Stomach smooth muscle (tissue), 2 donors: ENCODE data around the gene CATSPER3.

ENCODE experiments used
- H3K27ac ChIP-seq: one replicate; pipeline ENCODE4 v1.7.0; 2013; ENCODE audit warnings: mild to moderate bottlenecking, low read length, inconsistent platforms
- H3K27me3 ChIP-seq, 2 donors: one replicate each; pipeline ENCODE4 v1.7.0; 2013; ENCODE audit warnings: low read length in 2 of 2; ENCODE audit not compliant: insufficient read depth in 2 of 2, control insufficient read depth in 1 of 2
- H3K36me3 ChIP-seq, 2 donors: one replicate each; pipeline ENCODE4 v1.7.0; 2013; ENCODE audit warnings: low read length in 2 of 2; ENCODE audit not compliant: control insufficient read depth in 2 of 2, insufficient read depth in 2 of 2
- H3K4me1 ChIP-seq: one replicate; pipeline ENCODE4 v1.7.0; 2013; ENCODE audit warnings: low read length; ENCODE audit not compliant: control insufficient read depth, insufficient read depth
- H3K4me3 ChIP-seq, 2 donors: one replicate each; pipeline ENCODE4 v1.7.0; 2013; ENCODE audit warnings: low read length in 2 of 2
- H3K9ac ChIP-seq, 2 donors: one replicate each; pipeline ENCODE4 v1.7.0; 2013; ENCODE audit warnings: low read length in 2 of 2, mild to moderate bottlenecking in 1 of 2
- H3K9me3 ChIP-seq, 2 donors: one replicate each; pipeline ENCODE4 v1.7.0; 2013; ENCODE audit warnings: low read length in 2 of 2; ENCODE audit not compliant: control insufficient read depth in 2 of 2
- donor health status: healthy.
- donor health status: Pancreatic carcinoma.

CATSPER3 gene

DNA sequence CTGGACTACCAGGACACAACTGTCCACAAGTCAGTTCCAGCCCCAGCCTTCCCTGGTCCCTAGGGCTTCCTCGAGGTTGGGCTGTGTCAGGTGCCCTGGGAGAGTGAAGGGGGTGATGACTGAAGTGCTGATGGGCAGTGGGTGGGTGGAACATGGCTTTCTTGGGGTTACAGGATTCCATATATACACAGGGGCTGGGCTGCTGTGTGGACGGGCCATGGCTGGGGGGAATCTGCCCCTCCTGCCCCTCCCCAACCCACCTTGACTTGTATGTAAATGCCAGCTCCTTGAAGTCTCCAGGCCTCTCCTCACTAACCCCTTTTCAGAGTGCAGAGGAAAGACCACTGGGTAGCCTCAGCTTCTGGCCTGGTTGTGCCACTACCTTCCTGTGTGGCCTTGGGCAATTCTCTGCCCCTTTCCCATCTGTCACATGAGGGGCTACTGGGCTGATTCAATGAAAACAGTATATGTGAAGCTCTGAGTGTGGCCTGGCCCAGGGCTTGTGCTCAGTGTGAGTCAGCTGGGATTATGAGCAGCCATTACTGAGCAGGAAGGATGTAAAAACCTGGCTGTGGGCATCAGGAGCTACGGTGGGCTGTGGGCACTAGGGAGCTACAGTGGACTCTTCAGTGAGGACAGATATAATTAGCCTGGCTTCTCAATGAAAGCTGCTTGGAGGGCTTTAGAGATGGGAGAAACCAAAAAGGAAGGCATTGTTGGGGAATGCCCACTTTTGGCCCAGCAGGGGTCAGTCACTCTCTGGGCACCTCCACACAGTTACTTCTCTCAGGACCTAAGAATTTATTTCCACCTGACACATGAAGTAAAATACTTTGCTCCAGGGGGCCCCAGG lies 43.0 kb downstream of the CATSPER3 start:
- Histone ChIP-seq H3K9ac (no peak overlapping the region), H3K4me3 (no peak overlapping the region), H3K27ac (no peak overlapping the region), H3K9me3 (no peaks in the 10 kb centered on the region), H3K4me1 (peaks cover 36% of the 10 kb centered on the region), H3K36me3 (no peaks in the 10 kb centered on the region), H3K27me3 (no peaks in the 10 kb centered on the region)

GRCh38 chr5:135011355-135012032 lies 43.8 kb downstream of the CATSPER3 start:
- Histone ChIP-seq H3K36me3 (no peaks in the 10 kb centered on the region), H3K9ac (no peak overlapping the region), H3K27me3 (no peaks in the 10 kb centered on the region), H3K4me1 (peaks cover 36% of the 10 kb centered on the region), H3K4me3 (no peak overlapping the region), H3K27ac (no peak overlapping the region), H3K9me3 (no peaks in the 10 kb centered on the region)

- no peaks in the 10 kb centered on the region for H3K27me3 ChIP-seq
- H3K4me1 ChIP-seq, result peaks cover 36% of the 10 kb centered on the region
- no peaks in the 10 kb centered on the region for H3K9me3 ChIP-seq
- H3K4me3 ChIP-seq, result no peak overlapping the region
- no peak overlapping the region for H3K9ac ChIP-seq
- no peak overlapping the region for H3K27ac ChIP-seq
- no peaks in the 10 kb centered on the region for H3K36me3 ChIP-seq
Observed at GRCh38 chr5:135012033-135012588, 44.4 kb downstream of the CATSPER3 start.

DNA sequence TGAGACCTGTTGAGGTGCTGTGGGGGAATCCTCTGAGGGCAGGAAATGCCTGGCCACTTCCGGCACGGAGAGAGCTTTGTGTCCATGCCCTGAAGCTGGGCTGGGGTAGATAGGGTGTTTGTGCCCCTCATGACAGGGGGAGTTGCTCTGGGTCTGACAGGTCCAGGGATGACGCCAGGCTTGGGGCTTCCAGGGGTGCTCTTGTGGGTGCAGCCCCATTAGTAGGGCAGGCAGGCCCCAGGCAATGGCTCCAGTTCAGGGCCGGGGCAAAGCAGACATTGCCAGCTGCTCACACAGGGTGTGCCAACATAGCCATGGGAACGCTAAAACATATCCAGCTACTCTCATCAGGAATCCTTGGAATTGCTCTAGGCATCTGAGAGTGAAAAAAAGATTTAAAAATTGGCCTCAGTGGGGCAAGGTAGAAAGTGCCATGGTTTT lies 45.3 kb downstream of the CATSPER3 start:
- Histone ChIP-seq H3K27ac (no peak overlapping the region), H3K27me3 (no peaks in the 10 kb centered on the region), H3K9ac (no peak overlapping the region), H3K4me3 (peak overlapping the region in 1 of 2 donors; percentile 9), H3K4me1 (peaks cover 36% of the 10 kb centered on the region), H3K36me3 (no peaks in the 10 kb centered on the region), H3K9me3 (no peaks in the 10 kb centered on the region)

- Histone ChIP-seq H3K4me1 (peaks cover 36% of the 10 kb centered on the region), H3K4me3 (peak overlapping the region in 1 of 2 donors; percentile 9), H3K9me3 (no peaks in the 10 kb centered on the region), H3K9ac (no peak overlapping the region), H3K36me3 (no peaks in the 10 kb centered on the region), H3K27me3 (no peaks in the 10 kb centered on the region), H3K27ac (peak overlapping the region; percentile 55)
Observed at GRCh38 chr5:135013445-135013844, 45.7 kb downstream of the CATSPER3 start.

- Histone ChIP-seq H3K27ac (peak overlapping the region; percentile 55), H3K4me3 (peak overlapping the region in 1 of 2 donors; percentile 35), H3K27me3 (no peaks in the 10 kb centered on the region), H3K9me3 (no peaks in the 10 kb centered on the region), H3K36me3 (no peaks in the 10 kb centered on the region), H3K9ac (no peak overlapping the region), H3K4me1 (peaks cover 36% of the 10 kb centered on the region)
Observed at GRCh38 chr5:135013947-135014570, 46.4 kb downstream of the CATSPER3 start.

GRCh38 chr5:135015942-135016341 lies 48.2 kb downstream of the CATSPER3 start:
- Histone ChIP-seq H3K27ac (no peak overlapping the region), H3K9me3 (no peaks in the 10 kb centered on the region), H3K36me3 (no peaks in the 10 kb centered on the region), H3K4me1 (peaks cover 36% of the 10 kb centered on the region), H3K9ac (no peak overlapping the region), H3K27me3 (no peaks in the 10 kb centered on the region), H3K4me3 (no peak overlapping the region)

- no peaks in the 10 kb centered on the region for H3K36me3 ChIP-seq
- H3K27me3 ChIP-seq, result no peaks in the 10 kb centered on the region
- no peak overlapping the region for H3K4me3 ChIP-seq
- H3K4me1 ChIP-seq, result peaks cover 33% of the 10 kb centered on the region
- H3K9ac ChIP-seq, result no peak overlapping the region
- H3K27ac ChIP-seq, result no peak overlapping the region
- no peaks in the 10 kb centered on the region for H3K9me3 ChIP-seq
Observed at GRCh38 chr5:135016861-135017290, 49.2 kb downstream of the CATSPER3 start.

- Histone ChIP-seq H3K27me3 (no peaks in the 10 kb centered on the region), H3K4me3 (no peak overlapping the region), H3K27ac (no peak overlapping the region), H3K9me3 (no peaks in the 10 kb centered on the region), H3K4me1 (peaks cover 19% of the 10 kb centered on the region), H3K9ac (no peak overlapping the region), H3K36me3 (no peaks in the 10 kb centered on the region)
Observed at GRCh38 chr5:135018457-135018856, 50.8 kb downstream of the CATSPER3 start.

DNA sequence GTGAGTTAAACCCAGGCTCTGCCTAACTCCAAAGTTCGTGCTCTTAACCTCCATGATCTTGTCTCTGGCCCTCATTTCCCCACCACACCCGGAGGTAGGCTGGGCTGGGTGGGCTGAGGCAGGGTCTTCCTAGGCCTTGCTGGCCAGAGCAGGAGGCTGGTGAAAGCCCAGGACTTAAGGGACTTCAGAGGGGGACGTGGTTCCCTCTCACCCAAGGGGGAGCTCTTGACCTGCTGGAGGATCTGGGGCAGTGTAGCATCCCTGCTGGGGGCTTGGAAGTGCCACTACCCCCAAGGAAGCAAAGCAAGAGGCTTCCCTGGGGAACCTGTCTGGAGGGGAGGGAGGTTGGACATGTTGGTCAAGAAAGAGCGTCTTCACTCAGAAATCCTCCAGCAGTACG lies 51.6 kb downstream of the CATSPER3 start:
- no peak overlapping the region for H3K9ac ChIP-seq
- no peaks in the 10 kb centered on the region for H3K9me3 ChIP-seq
- H3K27ac ChIP-seq, result no peak overlapping the region
- H3K27me3 ChIP-seq, result no peaks in the 10 kb centered on the region
- no peak overlapping the region for H3K4me3 ChIP-seq
- peaks cover 11% of the 10 kb centered on the region for H3K4me1 ChIP-seq
- no peaks in the 10 kb centered on the region for H3K36me3 ChIP-seq
